ENCODE results near the gene IQSEC1.

The IQSEC1 gene

DNA sequence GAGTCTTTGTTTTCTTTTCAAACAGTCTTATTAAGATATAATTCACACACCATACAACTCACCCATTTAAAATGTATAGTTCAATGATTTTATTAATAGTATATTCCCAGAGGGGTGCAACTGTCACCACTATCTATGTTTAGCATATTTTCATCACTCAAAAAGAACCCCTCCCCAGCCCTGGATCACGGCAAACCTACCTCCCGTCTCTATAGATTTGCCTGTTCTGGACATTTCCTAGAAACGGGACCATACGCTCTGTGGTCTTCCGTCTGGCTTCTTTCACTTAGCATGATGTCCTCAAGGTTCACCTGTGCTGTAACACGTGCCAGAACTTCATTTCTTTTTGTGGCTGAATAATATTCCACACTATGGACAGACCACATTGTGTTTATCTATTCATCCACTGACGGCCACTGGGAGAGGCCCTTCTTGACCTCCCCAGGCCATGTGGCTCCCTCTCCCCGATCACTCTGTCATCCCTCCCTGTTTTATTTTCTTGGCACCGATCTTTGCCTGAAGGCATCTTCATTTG lies 56.4 kb downstream of the IQSEC1 start:
- FAIRE-seq (no peak), DNase-seq (ENCODE audit: low spot score) (no peak)

DNA sequence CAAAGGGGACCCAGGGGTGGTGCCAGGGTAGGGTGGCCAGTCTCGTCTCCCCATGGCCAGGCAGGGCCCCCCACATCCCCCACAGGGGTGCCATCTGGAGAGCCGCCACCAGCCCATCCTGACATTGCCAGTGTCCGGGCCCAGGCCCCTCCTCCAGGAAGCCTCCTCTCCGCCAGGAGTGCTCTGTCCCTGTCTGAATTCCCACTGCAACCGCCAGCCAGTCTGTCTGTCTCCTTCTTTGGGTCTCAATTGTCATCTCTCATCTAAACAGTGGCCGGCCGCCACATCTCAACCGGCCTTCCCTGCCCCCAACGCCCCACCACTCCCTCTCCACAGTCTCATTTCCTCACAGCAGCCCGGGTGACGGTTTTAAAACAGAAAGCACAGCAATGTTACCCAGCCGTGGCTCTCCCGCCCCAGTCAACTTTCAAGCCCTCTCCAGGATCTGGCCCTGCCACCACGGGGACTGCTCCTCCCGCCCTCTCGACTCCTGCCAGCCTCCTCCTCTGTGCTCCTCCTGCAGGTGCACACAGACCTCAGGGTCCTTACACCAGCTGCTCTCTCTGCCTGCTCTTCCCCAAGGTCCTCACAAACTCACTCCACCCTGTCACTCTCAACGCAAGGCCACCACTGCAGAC lies 57.0 kb downstream of the IQSEC1 start:
- no peak for DNase-seq (ENCODE audit: low spot score)

DNA sequence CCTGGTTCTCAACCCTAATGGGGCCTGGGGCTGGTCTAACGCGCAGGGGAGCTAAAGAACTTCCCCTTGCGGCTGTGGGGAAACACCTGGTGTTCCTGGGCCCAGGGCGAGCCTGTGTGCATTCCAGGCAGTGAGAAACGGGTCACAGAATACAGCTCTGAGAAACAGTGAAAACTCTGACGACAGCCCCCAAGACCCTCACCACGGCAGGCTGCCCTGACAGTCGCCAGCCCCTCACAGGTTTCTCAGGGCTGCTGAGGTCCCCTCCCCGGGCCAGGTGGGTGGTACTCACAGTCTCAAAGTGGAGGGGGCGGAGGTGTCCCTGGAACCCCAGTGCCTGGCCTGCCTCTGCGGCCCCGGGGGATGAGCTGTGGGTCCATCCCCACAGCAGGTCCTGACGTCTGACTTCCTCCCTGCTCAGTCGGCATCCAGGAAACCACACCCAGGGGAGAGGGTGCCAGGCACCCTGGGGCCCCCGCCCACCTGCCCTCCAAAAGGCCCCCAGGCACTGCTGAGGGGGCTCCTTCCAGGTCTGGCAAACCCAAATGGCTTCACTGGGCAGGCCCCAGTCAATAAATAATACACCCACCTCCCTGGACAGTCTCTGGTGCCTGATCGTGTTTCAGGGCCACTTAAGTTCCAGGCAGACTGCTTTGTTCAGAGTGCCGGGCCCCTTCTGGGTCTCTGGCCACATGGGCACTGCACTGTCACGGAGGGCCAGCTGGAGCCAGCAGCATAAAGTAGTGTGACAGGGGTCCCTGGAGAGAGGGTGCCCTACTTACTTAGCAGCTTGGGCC lies 57.7 kb downstream of the IQSEC1 start:
- DNase-seq (ENCODE audit: low spot score) (no peak), FAIRE-seq (no peak)

More for the DNA sequence above, 57.0 kb downstream of the IQSEC1 start:
- no peak for FAIRE-seq

DNA sequence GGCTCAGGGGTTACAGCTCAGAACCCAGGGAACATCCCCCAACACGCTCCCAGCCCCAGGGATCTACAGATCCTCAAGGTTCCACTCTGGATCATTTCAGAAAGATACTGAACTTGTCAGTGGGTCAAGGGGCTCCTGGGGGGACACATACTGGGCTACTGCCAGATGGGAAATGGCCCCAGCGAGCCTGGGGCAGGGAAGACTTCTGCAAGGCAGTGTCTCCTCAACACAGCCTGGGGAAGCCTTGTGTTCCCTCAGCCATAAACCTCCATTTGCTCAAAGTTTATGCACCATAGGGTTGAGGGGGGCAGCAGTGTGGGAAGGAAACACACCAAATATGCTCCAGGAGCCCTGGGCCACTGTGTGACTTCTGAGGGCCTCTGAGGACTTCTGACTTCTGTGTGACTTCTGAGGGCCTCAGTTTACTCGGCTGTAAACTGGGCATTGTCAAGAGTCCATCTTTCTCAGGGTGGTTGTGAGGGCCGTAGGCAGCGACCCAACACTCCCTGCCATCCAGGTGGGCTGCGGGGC lies 58.4 kb downstream of the IQSEC1 start:
- no peak for FAIRE-seq
- DNase-seq (ENCODE audit: low spot score): no peak

DNA sequence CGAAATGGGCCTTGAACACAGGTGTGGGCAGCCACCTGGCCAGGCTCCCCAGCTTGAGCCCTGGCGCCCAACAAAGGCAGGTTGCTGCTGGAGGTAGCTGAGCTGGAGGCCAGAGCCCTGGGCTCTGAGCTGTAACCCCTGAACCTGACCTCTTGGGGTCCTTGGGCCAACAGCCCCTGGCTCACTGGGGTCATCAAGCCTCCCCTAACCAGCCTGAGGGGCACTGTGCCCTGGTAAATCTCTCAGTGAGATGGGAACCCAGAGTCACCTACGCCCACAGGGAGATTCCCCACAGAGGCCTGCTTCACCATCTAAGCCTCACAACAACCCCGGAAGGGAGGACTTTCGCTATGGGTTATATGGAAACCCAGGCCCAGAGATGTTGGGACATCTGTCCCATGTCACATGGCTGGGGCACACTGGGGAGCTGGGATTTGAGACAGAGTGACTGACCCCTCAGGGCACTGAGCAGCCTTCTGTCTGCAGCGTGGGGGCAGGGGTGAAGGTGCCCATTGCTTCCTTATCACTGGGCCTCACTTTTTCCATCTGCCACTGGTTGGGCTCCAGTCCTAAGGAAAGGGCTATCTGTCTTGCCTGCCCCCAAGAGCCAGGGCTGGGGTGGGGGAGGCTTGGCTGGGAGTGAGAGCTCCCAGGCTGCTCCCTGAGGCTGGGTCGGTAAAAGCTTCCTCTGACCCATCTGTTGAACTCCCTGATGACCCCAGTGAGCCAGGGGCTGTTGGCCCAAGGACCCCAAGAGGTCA lies 59.1 kb downstream of the IQSEC1 start:
- FAIRE-seq (no peak), DNase-seq (ENCODE audit: low spot score) (no peak)

DNA sequence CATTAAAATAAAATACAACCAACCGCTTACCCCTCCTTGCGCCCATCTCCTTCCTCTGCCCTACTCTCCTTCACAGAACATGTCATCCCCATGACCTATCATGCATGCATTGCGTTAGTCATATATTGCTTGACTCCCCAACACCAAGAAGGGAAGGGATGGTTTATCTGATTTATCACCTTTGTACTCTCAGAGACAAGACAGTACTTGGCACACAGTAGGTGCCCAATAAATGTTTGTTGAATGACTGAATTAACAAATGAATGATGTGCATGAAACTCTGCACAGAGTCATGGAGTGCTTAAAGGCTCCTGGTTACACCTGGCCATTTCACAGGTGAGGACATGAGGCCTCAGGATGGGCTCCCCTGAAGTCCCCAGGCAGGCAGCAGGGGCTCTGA lies 59.7 kb downstream of the IQSEC1 start:
- FAIRE-seq (no peak), DNase-seq (ENCODE audit: low spot score) (no peak)

DNA sequence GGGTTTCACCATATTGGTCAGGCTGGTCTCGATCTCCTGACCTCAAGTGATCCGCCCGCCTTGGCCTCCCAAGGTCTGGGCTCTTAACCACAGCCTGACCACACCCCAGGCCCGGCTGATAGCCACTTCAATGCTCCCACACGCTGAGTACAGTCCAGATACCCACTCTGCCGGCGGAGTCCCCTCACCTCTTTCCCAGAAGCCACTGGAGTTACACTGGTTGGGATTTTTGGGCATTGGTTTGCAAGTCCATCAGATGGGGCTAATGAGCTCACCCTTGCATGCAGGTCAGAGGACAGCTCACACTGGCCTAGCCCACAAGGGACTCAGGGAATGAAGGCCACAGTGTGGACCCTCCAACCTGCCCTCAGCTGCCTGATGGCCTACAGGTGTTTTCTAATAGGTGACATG lies 60.1 kb downstream of the IQSEC1 start:
- no peak for FAIRE-seq
- DNase-seq (ENCODE audit: low spot score): no peak

DNA sequence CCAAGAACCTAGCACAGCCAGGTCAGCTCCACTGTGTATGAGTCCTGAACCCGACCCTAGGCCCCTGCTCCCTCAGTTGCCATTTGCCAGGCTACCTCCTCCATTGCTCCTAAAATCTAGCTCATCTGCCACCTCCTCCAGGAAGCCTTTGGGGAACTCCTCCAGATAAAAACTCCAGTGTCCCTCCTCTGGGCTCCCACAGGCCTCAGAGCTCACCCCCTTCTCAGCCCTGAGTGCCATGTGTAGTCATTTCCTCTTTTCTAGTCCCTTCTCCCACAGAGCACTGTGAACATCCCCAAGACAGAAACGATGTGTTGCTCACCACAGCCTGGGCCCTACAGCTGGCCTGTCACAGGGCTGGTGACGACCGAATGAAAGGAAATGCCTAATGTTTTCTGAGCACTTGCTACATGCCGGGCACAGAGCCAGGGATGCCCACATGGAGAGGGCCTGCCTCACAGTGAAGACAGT lies 61.0 kb downstream of the IQSEC1 start:
- no peak for FAIRE-seq

DNA sequence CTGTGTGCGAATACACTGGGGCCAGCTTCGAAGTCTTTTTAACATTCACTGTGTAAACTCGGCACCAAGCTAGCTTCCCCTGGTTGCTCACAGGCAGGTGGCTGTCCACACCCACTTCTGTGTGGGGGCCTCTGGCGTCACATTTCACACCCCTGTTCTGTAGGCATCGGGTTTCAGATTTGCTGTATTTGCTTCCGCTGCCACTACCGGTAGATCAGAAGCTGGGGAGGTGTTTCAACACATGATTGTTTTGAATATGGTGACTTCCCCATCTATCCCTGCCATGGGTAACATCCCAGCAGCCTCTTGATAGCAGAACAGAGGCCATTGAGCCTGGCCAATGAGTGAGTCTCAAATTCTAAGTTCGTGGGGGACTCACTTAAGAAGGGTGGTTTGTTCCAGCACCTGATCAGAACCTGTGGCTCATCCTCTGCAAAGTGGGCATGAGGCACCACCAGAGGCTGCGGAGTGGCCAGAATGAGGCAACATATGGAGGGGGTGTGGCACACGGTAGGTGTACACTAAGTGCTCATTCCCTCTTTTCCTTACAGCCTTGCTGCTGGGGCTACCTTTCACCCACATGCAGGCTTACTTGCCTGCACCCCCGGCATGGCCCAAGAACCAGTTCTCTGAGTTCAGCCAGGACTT lies 61.5 kb downstream of the IQSEC1 start:
- no peak for DNase-seq (ENCODE audit: low spot score)
- FAIRE-seq: no peak

More for the DNA sequence above, 61.0 kb downstream of the IQSEC1 start:
- peak; percentile 27 for DNase-seq (ENCODE audit: low spot score)

DNA sequence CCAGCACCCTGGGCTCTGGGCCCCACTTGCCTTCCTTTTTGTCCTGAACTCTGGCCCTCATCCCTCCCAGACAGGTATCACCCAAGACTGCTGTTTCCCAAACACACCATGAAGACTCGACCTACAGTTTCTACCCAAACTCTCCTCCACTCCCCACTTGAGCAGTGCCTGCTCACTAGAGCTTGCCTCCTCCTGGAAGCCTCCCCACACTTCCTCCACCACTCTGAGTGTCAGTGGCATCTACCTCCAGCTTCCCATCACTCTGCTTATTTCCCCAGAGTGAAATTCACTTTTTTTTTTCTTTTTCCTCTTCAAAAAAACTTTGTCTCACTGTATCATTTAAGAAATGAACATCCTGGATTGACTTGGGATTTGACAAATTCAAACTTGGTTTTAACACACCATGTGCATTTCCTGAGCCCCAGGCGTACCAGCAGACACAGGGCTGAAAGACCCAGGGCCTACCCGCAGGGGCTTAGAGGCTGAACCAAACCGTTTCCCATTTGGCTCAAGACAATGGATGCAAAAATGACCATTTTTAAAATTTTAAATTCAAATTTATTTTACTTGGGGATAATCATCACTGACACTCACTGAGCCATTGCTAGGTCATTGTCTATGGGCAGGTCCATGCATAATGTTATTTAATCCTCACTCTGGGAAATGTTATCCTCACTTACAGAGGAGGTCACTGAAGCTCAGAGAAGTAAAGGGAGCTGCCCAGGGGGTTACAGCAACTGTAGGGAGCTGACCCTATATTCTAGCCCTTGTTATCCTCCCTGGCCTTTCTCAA lies 62.3 kb downstream of the IQSEC1 start:
- FAIRE-seq (no peak), DNase-seq (ENCODE audit: low spot score) (no peak)

DNA sequence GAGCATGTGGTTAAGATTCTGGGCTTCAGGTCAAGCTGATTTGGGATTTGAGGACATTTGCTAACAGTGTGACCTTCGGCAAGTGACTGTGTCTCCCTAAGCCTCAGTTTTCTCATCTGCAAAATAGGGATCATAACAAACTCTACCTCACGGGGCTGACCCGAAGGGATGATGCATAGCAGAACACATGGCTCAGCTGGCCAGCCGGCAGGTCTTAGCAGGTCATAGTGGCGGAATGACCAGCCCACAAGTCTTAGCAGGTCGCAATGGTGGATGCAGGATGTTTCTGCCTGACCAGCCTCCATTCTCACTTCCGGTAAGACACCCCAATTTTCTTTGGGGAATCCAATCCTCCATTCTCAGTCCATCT lies 63.3 kb downstream of the IQSEC1 start:
- DNase-seq (ENCODE audit: low spot score): no peak
- FAIRE-seq: no peak

DNA sequence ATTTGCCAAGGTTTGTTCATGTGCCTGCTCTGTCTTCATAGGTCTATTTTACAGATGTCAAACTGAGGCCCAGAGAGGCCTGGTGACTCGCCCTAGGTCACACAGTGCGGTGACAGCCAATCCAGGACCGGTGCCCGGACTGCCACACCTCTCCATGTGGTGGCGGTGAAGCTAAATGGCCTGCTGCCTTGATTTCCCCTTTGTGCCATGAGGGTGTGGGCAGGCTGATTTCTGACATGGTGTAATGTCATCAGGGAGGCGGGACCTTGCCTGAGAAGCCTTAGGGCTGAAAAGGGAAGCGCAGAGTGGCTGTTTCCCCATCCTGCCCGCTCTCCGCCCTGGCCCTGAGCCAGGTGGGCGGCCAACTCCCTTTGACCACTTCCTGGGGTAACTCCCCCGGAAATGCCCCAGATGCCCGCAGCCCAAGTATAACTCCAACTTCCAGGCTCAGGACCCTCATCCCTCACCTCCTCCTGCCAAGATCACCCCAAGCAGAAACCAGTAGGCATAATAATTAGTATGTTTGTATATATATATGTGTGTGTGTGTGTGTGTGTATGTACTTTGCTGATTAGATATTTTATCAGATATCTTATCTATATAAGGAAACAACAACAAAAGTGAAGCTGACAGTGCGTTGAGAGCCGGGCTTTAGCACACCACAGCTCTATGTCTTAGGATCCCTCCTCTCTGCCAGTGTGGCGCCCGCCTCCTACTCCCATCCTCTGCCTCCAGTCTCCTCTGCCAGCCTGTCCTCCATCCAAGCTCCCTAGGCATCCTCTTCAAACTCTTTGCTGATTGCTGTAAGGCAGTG lies 63.9 kb downstream of the IQSEC1 start:
- DNase-seq (ENCODE audit: low spot score) (peak; percentile 40), FAIRE-seq (no peak)

DNA sequence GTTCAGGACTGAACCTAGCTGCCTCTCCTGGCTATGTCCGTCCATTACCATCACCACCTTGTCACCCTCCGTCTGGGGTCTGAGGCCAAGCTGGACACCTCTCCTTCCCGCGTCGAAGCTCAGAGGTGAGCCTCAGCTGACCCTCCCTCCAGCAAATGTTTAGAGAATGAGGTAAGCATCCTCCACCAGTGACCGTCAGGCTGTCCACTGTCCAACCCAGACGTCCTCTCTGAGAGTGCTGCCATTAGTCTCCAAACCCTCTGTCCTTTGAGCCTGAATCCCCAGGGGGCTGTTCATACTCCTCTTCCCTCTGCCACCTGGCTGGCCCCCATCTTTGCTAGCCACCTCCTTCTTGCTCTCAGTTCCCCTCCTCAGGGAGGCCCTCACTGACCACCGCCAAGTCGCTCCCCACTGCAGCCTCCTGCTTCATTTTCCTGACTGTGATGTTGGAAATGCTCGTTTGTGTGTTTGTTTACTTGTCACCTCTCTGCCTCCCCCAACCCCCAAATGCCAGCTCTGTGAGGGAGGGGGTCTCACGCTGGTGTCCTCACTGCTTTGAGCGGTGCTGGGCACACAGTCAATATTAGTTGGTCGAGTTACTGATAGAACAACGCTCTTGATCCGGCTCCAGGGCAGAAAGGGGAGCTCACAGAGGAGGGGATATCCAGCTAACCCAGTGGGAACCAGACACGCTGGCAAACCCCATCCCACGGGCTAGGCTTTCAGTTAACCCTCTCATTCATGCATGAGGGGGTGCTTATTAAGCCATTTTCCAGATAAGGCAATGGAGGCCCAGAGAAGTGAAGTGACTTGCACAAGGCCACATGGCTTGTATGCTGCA lies 64.9 kb downstream of the IQSEC1 start:
- FAIRE-seq (no peak), DNase-seq (ENCODE audit: low spot score) (no peak)

DNA sequence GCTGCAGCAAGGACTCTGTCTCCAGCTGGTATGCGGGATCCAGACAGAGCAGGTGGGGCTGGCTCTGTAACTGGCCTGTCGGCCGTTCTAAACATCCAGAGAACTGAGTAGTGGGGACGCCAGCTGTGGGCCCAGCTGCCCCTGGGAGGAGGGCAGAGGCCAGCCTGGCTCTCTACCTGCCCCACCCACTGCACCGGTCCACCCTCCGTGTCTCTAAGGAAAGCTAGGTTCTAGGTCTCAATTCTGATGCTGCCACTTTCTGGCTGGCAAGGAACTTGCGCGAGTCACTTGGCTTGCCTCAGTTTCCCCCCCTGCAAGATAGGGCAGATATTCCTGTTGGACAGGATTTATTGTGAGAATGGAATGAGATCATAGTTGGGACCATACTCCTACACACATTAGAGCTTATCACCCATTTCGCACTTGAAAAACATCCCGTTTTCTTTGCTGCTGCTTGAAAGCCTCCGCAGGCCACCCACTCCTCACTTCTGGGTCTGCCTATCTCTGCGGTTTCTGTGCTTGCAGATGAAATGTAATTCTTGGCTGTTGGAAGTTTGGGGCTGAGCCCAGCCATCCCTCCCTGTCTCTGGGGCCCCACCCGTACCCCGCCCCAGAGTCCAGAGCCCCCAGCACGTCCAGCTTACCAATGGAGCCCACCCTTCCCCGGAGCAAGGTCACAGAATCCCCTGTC lies 65.8 kb downstream of the IQSEC1 start:
- DNase-seq (ENCODE audit: low spot score) (no peak), FAIRE-seq (no peak)

DNA sequence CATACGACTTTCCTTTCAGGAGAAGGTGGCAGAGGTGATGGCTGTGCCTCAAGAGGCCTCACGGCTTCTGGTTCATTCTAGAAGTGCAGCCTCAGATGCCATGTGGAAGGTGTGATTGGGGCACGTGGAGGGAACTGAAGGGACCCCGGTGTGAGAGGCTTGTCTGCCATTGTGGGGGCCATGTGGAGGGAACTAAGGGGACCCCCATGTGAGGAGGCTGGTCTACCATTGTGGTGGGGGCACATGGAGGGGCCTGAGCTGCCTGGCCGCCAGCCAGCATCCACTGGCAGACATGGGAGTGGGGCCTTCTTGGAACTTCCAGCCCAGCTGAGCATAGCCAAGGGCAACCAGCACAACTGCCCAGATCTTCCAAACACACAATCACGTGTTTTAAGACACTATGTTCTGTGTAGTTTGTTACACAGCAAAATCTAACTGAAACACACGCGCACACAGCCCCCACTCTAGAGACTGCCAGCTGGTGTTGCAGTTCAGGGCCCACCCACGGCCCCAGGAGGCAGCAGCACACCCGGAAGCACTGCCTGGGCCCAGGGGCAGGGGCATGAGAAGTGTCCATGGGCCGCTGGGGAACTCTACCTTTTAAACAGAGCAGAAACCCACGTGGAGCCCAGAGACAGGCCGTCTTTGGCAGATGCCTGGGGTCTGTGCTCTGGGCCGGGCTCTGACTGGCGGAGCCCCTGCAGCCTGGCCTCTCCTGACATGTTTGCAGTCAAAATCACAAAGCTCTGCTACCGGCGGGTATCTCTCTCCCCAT lies 66.8 kb downstream of the IQSEC1 start:
- no peak for DNase-seq (ENCODE audit: low spot score)
- no peak for FAIRE-seq

DNA sequence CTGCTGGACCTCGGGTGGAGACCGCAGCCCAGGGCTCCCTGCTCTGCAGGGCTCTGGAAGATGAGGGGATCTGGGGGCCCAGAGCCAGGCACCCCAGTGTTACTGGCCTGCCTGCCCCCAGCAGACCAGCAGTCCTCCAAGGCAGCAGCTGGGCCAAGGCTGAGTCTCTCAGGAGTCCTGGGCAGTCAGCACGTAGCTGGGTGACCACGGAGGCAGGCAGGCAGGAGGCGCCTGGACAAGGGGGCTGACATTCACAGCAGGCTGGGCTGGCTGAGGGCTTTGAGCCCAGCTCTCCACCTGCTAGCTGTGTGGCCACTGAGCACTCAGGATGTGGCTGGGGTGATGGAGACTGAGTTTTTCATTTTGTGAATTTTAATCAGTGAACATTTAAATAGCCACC lies 67.9 kb downstream of the IQSEC1 start:
- no peak for DNase-seq (ENCODE audit: low spot score)
- no peak for FAIRE-seq

DNA sequence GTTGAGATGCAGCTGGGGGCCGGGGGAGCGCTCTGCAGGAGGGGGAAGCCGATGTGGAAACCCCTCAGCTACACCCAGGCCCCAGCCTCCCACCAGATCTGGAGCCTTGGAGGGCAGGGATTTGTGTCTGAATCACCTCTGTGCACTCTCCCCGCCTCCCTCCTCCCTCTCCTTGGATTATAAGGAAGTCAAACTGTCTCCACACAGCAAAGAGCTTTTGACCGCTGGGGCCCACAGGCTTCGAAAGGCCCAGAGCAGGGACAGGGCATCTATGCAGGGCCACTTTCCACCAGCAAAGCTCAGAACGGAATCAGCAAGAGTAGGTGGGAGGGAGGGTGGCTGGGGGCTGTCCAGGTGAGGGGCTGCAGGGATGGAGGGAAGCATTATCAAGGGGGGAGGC lies 68.9 kb downstream of the IQSEC1 start:
- FAIRE-seq (no peak), DNase-seq (ENCODE audit: low spot score) (no peak)

Data from urothelium cell line (cell line).